RCC 7860 (cell line): Measurements from ENCODE around the gene PDS5A.
"Not testable (repeated sequence)": the region's sequence is repeated elsewhere in the genome, so short reads cannot be mapped to it uniquely, and the experiment has no call there.

Source experiments
- DNase-seq: peaks from one replicate; pipeline ENCODE4 v3.0.0-alpha.2; 2015; ENCODE audit warnings: low spot score
- FAIRE-seq: peaks from 2 replicates; lab custom pipeline; 2012; peaks lifted over from hg19 to GRCh38; lab: Jason Lieb, UNC

Gene PDS5A

GRCh38 chr4:39963656-39964055 is 14.1 kb downstream of the PDS5A start:
- no peak for DNase-seq
- FAIRE-seq = no peak

GRCh38 chr4:39961311-39961877 is 16.3 kb downstream of the PDS5A start:
- no peak for DNase-seq
- no peak for FAIRE-seq

DNA sequence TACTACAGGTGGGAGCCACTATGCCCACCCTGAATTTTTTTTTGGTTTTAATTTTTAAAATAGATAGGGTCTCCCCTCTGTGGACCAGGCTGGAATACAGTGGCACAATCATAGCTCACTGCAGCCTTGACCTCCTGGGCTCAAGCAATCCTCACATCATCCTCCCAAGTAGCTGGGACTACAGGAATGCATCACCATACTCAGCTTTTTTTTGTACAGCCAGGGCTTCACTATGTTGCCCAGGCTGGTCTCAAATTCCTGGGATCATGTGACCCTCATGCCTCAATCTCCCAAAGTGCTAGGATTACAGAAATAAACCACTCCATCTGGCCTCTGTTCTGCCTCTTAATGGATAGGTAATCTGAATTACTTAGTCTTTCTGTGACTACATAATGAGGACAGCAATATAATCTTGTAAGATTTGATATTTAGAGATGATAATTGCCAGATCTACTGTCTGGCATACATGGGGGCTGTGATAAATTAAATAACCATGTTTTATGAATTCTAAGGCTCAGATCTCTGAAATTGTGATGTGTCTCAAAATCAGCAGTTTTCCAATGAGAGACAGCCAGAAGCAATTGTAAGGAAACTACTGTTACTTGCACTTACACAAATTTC is 26.7 kb downstream of the PDS5A start:
- no peak for FAIRE-seq
- no peak for DNase-seq

DNA sequence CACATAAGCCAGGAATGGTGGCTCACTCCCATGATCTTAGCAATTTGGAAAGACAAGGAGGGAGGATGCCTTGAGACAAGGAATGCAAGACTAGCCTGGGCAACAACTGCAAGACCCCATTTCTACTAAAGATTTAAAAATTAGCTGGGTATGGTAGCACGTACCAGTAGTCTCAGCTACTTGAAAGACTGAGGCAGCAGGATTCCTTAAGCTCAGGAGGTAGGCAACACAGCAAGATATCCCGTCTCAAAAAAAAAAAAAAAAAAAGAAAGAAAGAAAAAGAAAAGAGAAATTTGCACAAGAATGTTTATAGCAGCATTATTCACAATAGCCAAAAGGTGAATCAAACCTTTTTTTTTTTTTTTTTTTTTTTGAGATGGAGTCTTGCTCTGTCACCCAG is 29.7 kb downstream of the PDS5A start:
- DNase-seq (no peak), FAIRE-seq (no peak)

DNA sequence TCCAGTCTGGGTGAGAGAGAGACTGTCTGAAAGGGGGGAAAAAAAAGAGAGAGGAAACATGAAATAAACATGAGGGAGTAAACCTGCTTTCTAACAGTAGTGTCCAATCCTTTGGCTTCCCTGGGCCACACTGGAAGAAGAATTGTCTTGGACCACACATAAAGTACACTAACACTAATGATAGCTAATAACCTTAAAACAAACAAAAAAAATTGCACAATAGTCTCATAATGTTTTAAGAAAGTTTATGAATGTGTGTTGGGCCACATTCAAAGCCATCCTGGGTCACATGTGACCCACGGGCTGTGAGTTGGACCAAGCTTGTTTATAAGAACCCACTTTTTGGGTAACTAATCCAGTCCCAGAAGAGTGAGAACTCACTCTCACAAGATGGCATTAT is 30.3 kb downstream of the PDS5A start:
- DNase-seq = no peak
- FAIRE-seq = no peak

DNA sequence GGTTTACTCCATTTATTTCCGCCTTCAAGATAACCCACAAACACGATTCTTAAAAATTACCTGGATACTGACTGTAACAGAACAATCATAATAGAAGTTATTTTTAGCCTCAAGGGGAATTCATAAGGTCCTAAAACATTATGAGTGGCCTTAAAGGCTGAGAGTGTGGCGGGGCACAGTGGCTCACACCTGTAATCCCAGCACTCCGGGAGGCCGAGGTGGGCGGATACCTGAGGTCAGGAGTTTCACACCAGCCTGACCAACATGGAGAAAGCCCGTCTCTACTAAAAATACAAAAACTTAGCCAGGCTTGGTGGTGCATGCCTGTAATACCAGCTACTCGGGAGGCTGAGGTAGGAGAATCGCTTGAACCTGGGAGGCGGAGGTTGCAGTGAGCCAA is 33.5 kb downstream of the PDS5A start:
- not testable (repeated sequence) for FAIRE-seq, DNase-seq

DNA sequence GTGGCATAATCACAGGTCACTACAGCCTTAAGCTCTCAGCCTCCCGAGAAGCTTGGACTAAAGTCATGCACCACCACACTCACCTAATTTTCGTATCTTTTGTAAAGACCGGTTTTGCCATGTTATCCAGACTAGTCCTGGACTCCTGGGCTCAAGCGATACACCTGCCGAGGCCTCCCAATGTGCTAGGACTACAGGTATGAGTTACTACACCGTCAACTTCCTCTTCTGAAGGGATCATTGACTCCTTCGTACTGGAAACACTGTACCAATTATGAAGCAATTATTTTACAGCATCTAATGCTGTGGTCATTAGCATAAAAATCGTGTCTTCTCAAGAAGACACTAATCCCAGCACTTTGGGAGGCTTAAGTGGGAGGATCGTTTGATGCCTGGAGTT is 35.2 kb downstream of the PDS5A start:
- FAIRE-seq = no peak
- no peak for DNase-seq

DNA sequence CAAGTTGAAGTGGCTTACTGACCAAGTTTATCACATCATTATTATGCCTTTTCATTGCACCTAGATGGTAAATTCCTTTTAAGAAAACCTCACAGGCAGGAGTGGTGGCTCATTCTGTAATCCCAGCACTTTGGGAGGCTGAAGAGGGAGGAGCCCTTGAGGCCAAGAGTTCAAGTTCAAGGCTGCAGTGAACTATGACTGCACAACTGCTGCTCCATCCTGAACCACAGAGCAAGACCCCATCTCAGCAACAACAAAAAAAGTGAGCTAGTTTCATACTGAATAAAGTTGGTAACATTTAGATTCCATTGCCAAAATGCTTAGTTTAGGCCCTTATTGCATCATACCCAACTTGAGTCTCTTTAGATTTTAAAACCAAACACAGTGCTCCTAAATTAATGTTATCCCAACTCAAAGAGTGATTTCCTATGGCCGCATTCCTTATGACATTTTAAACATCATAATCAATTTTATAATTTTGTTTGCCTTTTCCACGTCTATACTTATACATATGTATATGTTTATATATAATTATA is 36.0 kb downstream of the PDS5A start:
- DNase-seq (no peak), FAIRE-seq (no peak)

GRCh38 chr4:39937683-39938268 is 39.9 kb downstream of the PDS5A start:
- DNase-seq (no peak), FAIRE-seq (no peak)

DNA sequence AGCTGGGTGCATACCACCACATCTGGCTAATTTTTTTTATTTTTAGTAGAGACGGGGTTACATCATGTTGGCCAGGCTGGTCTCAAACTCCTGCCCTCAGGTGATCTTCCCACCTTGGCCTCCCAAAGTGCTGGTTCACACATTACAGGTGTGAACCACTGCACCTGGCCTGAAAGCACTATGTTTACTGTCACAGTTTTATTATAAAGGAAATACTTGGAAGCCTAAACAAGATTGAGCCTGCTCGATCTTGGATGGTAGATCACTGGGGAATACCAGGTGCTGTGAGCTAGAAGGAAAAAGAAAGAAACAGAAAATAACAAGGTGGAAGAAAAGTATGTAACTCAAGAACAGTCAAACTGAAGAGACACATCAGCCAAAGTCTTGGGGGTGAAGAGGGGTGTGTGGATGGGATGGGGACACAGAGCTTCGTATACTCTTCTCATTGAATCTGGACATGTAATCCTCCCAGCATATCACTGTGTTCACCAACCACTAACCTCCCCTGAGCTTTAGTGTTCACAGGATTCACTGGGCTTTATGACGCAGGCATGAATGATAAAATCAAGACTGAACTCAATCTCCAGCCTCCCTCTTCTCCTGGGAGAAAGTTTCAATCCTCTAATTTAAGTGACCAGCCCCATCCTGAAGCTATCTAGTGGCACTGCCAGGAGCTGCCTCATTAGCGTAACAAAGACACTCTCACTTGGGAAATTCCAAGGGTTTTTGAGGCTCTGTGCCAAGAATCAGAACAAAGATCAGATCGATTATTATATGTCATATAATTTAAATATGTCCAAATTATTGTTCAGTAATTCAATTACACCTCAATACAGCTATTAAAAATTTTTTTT is 40.9 kb downstream of the PDS5A start:
- DNase-seq (no peak), FAIRE-seq (no peak)

DNA sequence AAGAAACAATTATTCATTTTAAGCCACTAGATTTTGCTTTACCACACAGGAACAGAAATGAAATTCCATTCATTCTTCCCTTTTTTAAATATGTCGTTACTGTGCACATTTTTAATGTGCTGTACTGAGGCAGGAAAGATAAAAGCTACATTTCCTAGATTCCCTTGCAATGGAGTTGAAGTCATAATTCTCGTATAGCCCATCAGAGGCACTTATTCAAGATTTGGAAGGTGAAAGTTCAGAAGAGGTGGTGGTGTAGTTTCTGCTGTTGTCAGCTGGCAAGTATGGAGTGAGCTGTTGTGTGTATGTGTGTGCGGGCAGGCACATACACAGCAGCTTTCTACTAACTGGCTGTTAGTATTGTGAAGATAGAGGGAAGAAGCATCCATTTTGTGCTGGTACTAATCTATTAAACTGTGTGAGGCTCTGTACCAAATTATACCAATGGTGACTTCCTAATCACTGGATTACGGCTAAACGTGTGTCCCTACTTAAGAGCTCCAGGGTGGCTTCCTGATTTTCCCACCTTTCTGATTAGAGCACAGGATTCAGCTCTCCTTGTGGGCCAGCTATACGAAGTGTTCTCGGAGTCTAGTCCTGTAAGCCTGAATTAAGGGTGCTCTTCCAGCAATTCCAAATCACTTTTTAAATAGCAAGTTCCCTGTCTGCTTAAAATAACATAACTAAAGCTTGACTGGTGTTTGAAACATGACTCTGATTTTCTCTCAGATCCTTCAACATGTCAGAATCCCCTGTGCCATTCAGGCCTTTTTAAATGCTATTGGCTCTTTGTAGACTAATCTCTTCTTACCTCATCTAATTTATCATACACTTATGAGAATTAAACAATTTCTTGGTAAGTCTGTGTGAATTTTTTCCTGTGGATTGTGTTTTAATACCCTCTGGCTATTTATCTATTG is 43.8 kb downstream of the PDS5A start:
- no peak for DNase-seq
- no peak for FAIRE-seq

DNA sequence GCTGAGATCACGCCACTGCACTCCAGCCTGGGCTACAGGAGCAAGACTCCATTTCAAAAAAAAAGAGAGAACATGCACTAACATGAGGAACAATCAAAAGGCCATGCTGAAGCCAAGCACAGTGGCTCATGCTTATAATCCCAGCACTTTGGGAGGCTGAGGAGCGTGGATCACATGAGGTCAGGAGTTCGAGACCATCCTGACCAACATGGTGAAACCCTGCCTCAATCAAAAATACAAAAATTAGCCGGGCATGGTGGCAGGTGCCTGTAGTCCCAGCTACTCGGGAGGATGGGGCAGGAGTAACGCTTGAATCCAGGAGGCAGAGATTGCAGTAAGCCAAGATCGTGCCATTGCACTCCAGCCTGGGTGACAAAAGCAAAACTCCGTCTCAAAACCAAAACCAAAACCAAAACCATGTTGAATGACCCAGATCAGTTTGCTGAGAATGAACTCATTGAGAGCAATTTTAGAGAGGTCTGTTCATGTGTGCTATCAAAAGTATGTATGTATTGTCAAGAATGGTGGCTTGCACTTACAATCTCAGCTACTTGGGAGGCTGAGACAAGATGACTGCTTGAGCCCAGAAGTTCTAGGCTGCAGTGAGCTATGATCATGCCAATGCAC is 44.8 kb downstream of the PDS5A start:
- no peak for DNase-seq
- no peak for FAIRE-seq

- FAIRE-seq (no peak), DNase-seq (no peak)
These were observed 46.2 kb downstream of the PDS5A start for GRCh38 chr4:39931441-39931901.

DNA sequence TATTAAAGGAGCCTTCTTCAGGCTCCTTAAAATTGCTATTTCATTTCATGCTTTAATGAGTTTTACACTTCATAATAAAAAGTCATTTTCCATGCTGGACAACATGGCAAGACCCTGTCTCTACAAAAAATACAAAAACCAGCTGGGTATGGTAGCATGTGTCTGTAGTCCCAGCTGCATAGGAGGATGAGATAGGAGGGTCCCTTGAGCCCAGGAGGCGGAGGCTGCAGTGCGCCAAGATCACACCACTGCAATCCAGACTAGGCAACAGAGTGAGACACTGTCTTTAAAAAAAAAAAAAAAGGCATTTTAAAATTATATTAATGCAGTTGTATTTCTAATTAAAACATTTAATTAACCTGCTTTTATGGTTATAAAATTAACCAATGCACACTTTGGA is 49.2 kb downstream of the PDS5A start:
- FAIRE-seq = no peak
- DNase-seq = no peak

GRCh38 chr4:39924014-39924413 is 53.7 kb downstream of the PDS5A start:
- no peak for FAIRE-seq
- no peak for DNase-seq

DNA sequence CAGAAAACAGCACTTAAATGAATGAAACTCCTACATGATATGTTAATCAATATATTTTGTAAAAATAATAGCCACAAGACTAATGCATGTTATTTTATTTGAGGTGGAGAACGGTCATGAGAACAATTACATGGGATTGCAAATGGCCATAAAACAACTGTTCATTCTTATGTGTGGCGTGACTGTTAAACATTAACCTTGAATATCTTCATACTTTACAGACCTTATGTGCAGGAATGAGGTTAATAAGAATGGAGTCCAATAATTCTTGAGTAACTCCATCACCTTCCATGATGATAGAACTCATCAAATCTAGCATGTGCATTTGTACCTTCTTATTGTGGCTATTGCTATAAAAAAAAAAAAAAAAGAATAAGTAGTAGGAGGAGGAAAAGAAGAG is 55.3 kb downstream of the PDS5A start:
- FAIRE-seq = peak; percentile 53

GRCh38 chr4:39913471-39913870 is 64.2 kb downstream of the PDS5A start:
- FAIRE-seq (no peak), DNase-seq (no peak)

More for the DNA sequence above, 55.3 kb downstream of the PDS5A start:
- peak; percentile 18 for DNase-seq

DNA sequence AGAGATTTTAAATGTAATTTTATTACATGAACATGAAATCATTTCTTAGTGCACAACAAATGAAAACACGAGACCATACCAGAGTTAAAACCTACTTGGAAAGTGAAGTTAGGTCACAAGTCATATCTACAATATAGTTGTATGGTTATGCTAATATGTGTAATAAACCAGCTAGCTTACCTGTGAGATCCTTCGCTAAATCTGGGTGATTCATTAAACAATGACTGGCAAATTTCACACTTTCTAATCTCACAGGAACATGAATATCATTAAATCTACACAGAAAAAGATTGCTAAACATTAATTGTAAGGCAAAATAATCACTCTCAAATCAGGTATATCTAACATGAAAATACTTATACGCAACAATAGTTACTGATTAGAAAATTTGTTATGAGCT is 67.6 kb downstream of the PDS5A start:
- FAIRE-seq = no peak
- no peak for DNase-seq

DNA sequence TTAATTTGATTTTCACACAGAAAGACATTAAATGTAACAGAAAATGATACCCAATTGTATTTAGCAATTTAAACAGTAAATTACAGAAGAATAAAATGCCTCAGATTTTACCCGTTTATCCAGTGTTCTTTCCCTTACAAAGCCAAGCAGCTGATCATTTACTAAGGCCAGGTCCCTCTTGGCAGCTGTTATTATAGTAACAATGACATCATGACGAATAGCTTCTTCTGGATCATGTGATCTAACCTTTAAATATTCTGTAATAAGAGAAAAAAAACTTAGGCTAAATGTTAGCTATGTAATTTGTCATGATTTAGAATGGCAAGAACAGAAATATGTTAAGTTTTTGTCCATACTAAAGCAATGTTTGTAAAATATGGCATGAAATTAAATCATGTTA is 69.4 kb downstream of the PDS5A start:
- no peak for FAIRE-seq

DNA sequence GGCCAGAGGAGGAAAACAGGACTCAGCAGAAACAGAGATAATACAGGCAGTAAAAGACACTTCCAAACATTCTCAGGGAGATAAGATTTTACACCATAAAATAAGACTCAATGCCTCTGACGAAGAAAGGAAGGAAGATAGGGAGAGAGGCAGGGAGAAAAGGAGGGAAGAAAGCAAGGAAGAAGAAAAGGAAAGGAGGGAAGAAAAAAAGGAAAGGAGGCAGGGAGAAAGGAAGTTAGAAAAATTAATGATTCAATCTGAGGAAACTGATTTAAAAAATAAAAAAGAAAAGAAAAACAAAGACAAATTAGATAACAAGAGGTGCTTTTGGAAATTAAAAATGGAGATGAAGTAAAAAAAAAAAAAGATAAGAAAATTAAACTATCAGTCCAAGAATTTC is 72.1 kb downstream of the PDS5A start:
- FAIRE-seq = no peak
- DNase-seq = no peak

More for the DNA sequence above, 69.4 kb downstream of the PDS5A start:
- no peak for DNase-seq
